Activated T-helper 17 cell treated with anti-CD3 and anti-CD28 coated beads, Interleukin-2, amount 50 U/mL, for 72 hours (primary cell): ENCODE data around the gene GRPEL2. TPM values are rescaled to one million over a fixed set of nuclear protein-coding genes. Genes with fewer than 3 reads are reported as not detected.
A peak's percentile ranks its signal among the peaks of the same experiment; 100 is the strongest.

Source experiments
- ATAC-seq: fragments of 150-1000 bp; cut with Tn5 transposase; replicated peaks from 2 replicates; pipeline ENCODE4 v1.10.0; 2021; ENCODE audit warnings: mild to moderate bottlenecking, moderate library complexity
- H3K27ac Mint-ChIP-seq: one replicate; pipeline ENCODE4 v1.8.0; 2022; ENCODE audit warnings: mixed read lengths
- H3K27me3 Mint-ChIP-seq: one replicate; pipeline ENCODE4 v1.8.0; 2022; ENCODE audit warnings: mixed read lengths
- H3K36me3 Mint-ChIP-seq: one replicate; pipeline ENCODE4 v1.8.0; 2022; ENCODE audit warnings: low read depth, mild to moderate bottlenecking, mixed read lengths
- H3K4me1 Mint-ChIP-seq: one replicate; pipeline ENCODE4 v1.8.0; 2022; ENCODE audit warnings: mixed read lengths
- H3K4me3 Mint-ChIP-seq: one replicate; pipeline ENCODE4 v1.8.0; 2022; ENCODE audit warnings: mild to moderate bottlenecking, mixed read lengths
- H3K9me3 Mint-ChIP-seq: one replicate; pipeline ENCODE4 v1.8.0; 2022; ENCODE audit warnings: mixed read lengths
- total RNA-seq, 2 donors: library from RNA; stranded (reverse); gene quantifications; one replicate each; pipeline ENCODE4 v1.2.3, GENCODE V29; 2022

Gene GRPEL2
- 10 to 100 TPM; 27.6 to 28.1 TPM for total RNA-seq

- Mint-ChIP-seq H3K4me1 (peaks cover 28% of the 10 kb centered on the region), H3K9me3 (peaks cover 3% of the 10 kb centered on the region), H3K27ac (peak within 1 kb of the TSS; percentile 93), H3K27me3 (no peaks in the 10 kb centered on the region), H3K36me3 (peaks cover 53% of the 10 kb centered on the region), H3K4me3 (peak within 1 kb of the TSS; percentile 91)
- peak; percentile 90 for ATAC-seq
Measured at GRCh38 chr5:149345147-149345891, at the start of gene GRPEL2. TSS of gene GRPEL2 (plus strand) at chr5:149345499. CDS start at chr5:149345540, 41 bp downstream.

GRCh38 chr5:149297340-149298025 is 47.8 kb upstream of the GRPEL2 start:
- no peaks in the 10 kb centered on the region for H3K36me3 Mint-ChIP-seq
- no peak overlapping the region for H3K4me3 Mint-ChIP-seq
- no peak overlapping the region for H3K27ac Mint-ChIP-seq
- H3K9me3 Mint-ChIP-seq, result no peaks in the 10 kb centered on the region
- peaks cover 12% of the 10 kb centered on the region for H3K27me3 Mint-ChIP-seq
- no peaks in the 10 kb centered on the region for H3K4me1 Mint-ChIP-seq
- ATAC-seq, result no peak

GRCh38 chr5:149298163-149298562 is 47.1 kb upstream of the GRPEL2 start:
- no peak for ATAC-seq
- no peak overlapping the region for H3K4me3 Mint-ChIP-seq
- peaks cover 12% of the 10 kb centered on the region for H3K27me3 Mint-ChIP-seq
- no peaks in the 10 kb centered on the region for H3K36me3 Mint-ChIP-seq
- no peaks in the 10 kb centered on the region for H3K4me1 Mint-ChIP-seq
- no peaks in the 10 kb centered on the region for H3K9me3 Mint-ChIP-seq
- H3K27ac Mint-ChIP-seq, result no peak overlapping the region

- Mint-ChIP-seq H3K27ac (no peak overlapping the region), H3K4me3 (no peak overlapping the region), H3K27me3 (peaks cover 15% of the 10 kb centered on the region), H3K36me3 (no peaks in the 10 kb centered on the region), H3K4me1 (no peaks in the 10 kb centered on the region), H3K9me3 (no peaks in the 10 kb centered on the region)
- ATAC-seq, result no peak
Measured at GRCh38 chr5:149298842-149299404, 46.4 kb upstream of the GRPEL2 start.

GRCh38 chr5:149299451-149300054 is 45.7 kb upstream of the GRPEL2 start:
- Mint-ChIP-seq H3K9me3 (no peaks in the 10 kb centered on the region), H3K36me3 (no peaks in the 10 kb centered on the region), H3K4me3 (no peak overlapping the region), H3K27me3 (peaks cover 18% of the 10 kb centered on the region), H3K27ac (no peak overlapping the region), H3K4me1 (no peaks in the 10 kb centered on the region)
- no peak for ATAC-seq

- H3K36me3 Mint-ChIP-seq, result no peaks in the 10 kb centered on the region
- ATAC-seq, result no peak
- no peaks in the 10 kb centered on the region for H3K4me1 Mint-ChIP-seq
- no peak overlapping the region for H3K27ac Mint-ChIP-seq
- H3K9me3 Mint-ChIP-seq, result no peaks in the 10 kb centered on the region
- no peak overlapping the region for H3K4me3 Mint-ChIP-seq
- peaks cover 15% of the 10 kb centered on the region for H3K27me3 Mint-ChIP-seq
Measured at GRCh38 chr5:149300441-149300840, 44.9 kb upstream of the GRPEL2 start.

GRCh38 chr5:149301049-149301743 is 44.1 kb upstream of the GRPEL2 start:
- no peaks in the 10 kb centered on the region for H3K9me3 Mint-ChIP-seq
- H3K4me3 Mint-ChIP-seq, result no peak overlapping the region
- peaks cover 14% of the 10 kb centered on the region for H3K27me3 Mint-ChIP-seq
- H3K27ac Mint-ChIP-seq, result no peak overlapping the region
- ATAC-seq, result no peak
- H3K36me3 Mint-ChIP-seq, result no peaks in the 10 kb centered on the region
- H3K4me1 Mint-ChIP-seq, result no peaks in the 10 kb centered on the region

- H3K4me3 Mint-ChIP-seq, result no peak overlapping the region
- H3K9me3 Mint-ChIP-seq, result no peaks in the 10 kb centered on the region
- H3K36me3 Mint-ChIP-seq, result no peaks in the 10 kb centered on the region
- no peak for ATAC-seq
- H3K27ac Mint-ChIP-seq, result no peak overlapping the region
- H3K4me1 Mint-ChIP-seq, result no peaks in the 10 kb centered on the region
- peaks cover 11% of the 10 kb centered on the region for H3K27me3 Mint-ChIP-seq
Measured at GRCh38 chr5:149301744-149302380, 43.4 kb upstream of the GRPEL2 start.

- no peak for ATAC-seq
- Mint-ChIP-seq H3K27me3 (peaks cover 11% of the 10 kb centered on the region), H3K27ac (no peak overlapping the region)
Measured at GRCh38 chr5:149302641-149303040, 42.7 kb upstream of the GRPEL2 start.

GRCh38 chr5:149303210-149303609 is 42.1 kb upstream of the GRPEL2 start:
- Mint-ChIP-seq H3K4me1 (no peaks in the 10 kb centered on the region), H3K27ac (no peak overlapping the region), H3K36me3 (no peaks in the 10 kb centered on the region), H3K27me3 (peaks cover 11% of the 10 kb centered on the region), H3K4me3 (no peak overlapping the region), H3K9me3 (no peaks in the 10 kb centered on the region)
- ATAC-seq, result no peak

More at GRCh38 chr5:149302641-149303040, 42.7 kb upstream of the GRPEL2 start:
- Mint-ChIP-seq H3K9me3 (no peaks in the 10 kb centered on the region), H3K36me3 (no peaks in the 10 kb centered on the region), H3K4me1 (no peaks in the 10 kb centered on the region), H3K4me3 (no peak overlapping the region)

- no peaks in the 10 kb centered on the region for H3K4me1 Mint-ChIP-seq
- H3K9me3 Mint-ChIP-seq, result no peaks in the 10 kb centered on the region
- H3K27ac Mint-ChIP-seq, result no peak overlapping the region
- no peak for ATAC-seq
- H3K36me3 Mint-ChIP-seq, result no peaks in the 10 kb centered on the region
- no peak overlapping the region for H3K4me3 Mint-ChIP-seq
- H3K27me3 Mint-ChIP-seq, result peaks cover 11% of the 10 kb centered on the region
Measured at GRCh38 chr5:149304195-149305078, 40.9 kb upstream of the GRPEL2 start.

- no peak for ATAC-seq
- Mint-ChIP-seq H3K27ac (no peak overlapping the region), H3K4me1 (no peaks in the 10 kb centered on the region), H3K36me3 (no peaks in the 10 kb centered on the region), H3K27me3 (no peaks in the 10 kb centered on the region), H3K9me3 (no peaks in the 10 kb centered on the region), H3K4me3 (no peak overlapping the region)
Measured at GRCh38 chr5:149309354-149309753, 35.9 kb upstream of the GRPEL2 start.

GRCh38 chr5:149310488-149310887 is 34.8 kb upstream of the GRPEL2 start:
- Mint-ChIP-seq H3K36me3 (no peaks in the 10 kb centered on the region), H3K9me3 (no peaks in the 10 kb centered on the region), H3K4me1 (no peaks in the 10 kb centered on the region), H3K4me3 (no peak overlapping the region), H3K27me3 (no peaks in the 10 kb centered on the region), H3K27ac (no peak overlapping the region)
- no peak for ATAC-seq
